DMS153 treated with DMSO at 0.1 percent for 48 hours (cell line): ENCODE results near the gene BNC2.

Experiments used
- DNase-seq: peaks from one replicate; lab custom pipeline; 2025; ENCODE audit not compliant: unreplicated experiment; lab: John Stamatoyannopoulos, UW

The BNC2 gene

GRCh38 chr9:16869882-16870595 lies 431 bp downstream of the BNC2 start:
- DNase-seq, result no peak

- DNase-seq, result no peak
Observed at GRCh38 chr9:16869131-16869881, 1.2 kb downstream of the BNC2 start.

DNA sequence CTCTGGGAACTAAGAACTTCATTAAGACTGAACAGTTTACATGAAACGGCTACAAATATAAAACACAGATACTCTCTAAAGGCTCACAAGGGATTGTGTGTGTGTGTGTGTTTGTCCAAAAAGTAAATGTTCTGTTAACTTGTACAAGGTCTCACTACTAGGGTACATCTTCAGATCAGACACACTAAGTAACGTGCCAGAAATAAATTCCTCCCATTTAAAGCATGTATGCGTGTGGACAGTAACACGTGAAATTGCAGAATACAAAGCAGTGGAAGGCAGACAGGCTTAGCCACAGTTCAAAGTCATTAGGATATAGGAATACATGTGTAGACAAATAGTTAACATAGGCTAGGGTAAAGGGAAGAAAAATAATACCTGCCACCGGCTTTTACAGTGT lies 1.8 kb downstream of the BNC2 start:
- no peak for DNase-seq

GRCh38 chr9:16867576-16868311 lies 2.7 kb downstream of the BNC2 start:
- no peak for DNase-seq

DNA sequence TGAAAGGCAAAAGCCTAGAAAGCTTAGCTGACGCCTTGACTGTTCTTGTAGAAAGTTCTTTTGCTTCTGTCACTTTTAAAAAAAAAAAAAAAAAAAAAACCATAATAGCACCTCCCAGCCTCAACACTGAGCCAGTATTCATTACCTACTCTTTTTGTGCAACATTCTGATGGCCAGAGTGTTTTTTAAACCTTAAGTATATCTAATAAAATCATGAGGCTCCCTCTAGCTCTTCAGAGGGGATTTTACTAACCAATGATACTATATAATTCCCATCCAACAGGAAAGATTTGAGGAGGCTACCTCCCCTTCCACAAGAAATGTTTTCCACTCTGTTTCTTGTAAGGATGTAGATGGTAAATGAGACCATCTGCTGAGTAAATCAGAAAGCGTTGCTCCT lies 3.9 kb downstream of the BNC2 start:
- DNase-seq, result no peak

DNA sequence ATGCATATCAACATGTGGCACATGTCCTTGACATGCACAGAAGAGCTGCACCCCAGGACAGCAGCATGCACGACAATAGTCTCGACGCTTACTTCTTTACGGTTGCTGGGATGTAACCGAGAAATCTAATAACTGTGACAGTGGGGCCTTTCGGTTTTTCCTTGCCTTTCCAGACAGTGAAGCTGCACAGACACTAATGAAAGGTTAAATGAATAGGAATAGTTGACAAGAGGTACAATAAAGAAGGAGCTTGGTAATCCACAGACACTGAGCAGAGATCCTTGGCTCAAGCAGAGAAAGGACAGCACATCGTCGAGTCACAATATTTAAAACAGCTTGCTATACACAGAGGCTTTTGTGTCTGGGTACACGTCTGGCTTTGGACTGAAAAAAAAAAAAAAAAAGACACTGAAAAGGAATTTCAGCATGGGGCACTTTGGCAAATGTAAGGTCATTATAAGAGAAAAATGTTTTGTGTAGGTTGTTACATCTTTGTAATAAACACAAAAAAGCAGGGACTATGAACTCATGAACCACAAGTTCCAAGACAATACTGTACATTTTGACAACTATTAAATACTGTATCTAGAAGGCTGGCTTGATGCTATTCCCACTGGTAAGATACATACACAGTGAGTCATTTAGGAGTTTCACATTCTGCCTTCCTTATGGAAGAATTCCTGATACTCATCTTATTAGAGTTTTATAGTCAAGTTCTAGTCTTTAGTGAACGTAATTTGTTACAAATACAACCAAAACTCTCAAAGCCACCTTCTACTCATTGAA lies 5.6 kb downstream of the BNC2 start:
- DNase-seq, result no peak

- DNase-seq, result no peak
Observed at GRCh38 chr9:16848179-16848578, 22.3 kb downstream of the BNC2 start.

DNA sequence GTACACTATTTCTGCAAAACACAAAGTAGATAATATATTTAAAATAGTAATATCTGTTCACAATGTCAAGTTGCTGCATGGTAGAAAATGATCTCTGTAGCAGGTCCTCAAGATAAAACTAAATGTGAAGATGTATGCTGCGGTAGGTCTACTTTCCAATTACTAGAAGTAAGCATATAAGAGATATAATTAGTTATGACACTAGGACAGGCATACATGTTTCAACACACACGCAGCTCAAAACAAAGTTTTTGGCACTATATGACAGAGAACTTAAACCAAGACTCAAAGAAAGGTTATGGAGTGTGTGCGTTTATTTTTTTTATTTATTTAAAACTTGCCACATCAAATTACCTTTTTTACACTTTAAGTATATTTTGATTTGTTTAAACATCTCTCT lies 23.5 kb downstream of the BNC2 start:
- no peak for DNase-seq

DNA sequence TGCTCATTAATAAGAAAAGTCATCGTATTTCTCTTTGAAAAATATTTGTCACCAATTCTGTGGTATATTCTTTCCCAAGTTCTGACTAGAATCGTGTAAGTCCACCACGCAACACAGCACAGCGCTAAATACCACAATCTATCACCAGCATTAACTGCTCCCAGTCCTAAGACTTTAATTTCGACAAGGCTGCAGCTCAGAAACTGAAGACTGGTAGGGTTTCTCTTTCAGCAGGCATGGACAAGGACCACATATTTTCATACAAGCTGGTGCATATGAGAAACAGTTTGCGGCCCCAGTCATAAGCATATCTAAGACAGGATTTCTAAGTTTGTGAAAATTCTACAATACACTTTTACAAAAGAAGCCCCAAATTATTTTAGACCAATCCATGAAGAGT lies 24.1 kb downstream of the BNC2 start:
- DNase-seq, result no peak

- DNase-seq, result no peak
Observed at GRCh38 chr9:16834817-16835216, 35.7 kb downstream of the BNC2 start.

DNA sequence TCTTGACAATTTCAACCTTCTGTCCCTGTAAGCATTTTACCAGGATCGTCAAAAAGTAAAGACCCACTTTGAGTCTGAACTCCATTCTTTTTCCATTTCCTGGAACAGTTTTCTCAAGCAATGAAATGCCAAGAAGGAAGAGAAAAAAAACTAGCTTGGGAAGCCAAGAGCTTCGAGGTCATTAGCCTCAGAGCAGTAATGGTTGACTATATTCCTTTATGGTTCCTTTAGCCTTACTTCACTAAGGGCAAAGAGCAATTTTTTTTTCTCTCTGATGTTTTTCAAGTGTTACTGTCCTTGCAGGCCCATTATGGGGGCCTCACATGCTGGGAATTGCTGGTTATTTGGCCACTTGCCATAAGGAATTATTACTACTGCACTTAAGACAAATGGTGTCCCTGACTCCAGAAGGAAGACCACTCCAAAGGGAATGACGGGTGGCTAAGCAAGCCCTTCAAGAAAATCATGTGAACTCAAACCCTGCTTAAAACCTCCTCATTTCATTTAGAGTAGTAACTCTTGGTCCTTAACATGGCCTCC lies 37.1 kb downstream of the BNC2 start:
- no peak for DNase-seq

DNA sequence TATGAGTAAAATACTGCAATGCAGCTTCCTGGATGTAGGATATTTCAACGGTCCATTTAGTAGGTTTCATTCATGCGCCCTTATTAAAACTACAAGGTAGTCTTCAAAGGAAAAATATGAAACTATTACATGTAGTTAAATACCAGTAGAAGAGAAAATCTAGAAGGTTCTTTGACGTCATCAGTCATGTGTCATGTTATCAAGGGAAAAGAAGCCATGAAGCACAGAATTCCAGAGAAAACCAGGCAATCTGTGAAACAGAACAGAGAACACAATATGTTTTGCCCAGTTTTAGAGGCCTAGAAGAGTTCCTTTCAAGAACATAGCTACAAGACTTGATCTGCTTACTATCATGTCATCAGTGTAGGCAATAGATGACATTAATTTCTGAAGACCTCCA lies 38.4 kb downstream of the BNC2 start:
- no peak for DNase-seq

DNA sequence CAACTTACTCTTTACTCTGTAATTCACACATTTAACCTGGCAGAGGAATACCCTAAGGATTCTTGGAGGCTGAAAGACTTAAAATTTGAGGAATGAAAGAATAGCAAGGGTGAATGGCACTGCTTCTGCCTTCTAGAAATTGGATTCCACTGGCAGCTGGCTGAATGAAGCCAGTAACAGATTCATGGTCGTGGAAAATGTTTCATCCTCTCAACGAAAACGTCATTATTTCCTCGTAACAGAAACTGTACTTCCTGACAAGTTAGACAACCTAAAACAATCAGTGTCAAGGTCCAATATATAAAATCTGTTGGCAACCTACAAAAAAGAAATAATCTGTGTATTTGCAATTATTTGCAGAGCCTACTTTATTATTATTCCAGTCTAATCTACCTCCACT lies 39.7 kb downstream of the BNC2 start:
- DNase-seq, result no peak

DNA sequence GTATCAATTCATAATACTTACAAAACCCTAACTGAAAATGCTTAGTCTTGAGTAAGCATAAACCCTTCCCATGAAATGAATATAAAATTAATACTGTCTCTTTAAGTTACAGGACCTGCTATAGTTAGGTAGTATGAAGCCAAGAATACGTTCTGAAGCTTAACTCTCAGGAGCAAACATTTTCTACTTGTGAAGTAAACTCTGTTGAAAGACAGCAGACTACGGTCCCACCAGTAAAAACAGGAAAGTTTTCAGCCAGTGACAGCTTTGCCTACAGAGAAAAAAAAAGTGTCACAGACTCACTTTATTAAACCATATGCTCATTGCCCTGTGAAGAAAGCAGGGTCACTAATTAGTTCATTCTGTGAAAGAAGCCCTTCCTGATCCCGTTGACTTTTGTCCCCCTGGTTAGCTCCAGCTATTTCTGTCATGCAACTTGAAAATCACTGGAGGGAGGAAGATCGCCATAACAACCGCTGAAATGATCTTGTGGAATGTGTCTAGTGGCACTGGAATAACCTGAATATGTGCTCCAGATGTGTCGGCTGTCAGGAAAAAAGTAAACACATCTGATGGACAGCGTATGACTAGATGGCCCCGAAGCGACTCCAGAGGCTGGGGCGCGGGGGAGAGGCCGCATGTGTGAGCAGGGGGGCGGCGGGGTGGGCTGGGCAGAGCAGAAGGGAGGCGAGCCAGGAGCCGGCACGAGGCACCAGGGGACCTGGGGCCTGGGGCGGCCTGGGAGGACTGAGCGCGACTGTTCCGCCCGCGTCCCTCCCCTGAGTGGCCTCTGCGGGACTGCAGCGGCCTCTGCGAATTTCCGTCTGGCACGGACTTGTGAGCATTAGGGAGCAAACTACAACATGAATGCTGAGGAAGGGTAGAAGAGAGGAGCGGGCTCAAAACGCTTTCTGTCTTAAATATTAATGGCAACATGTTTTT lies 41.9 kb downstream of the BNC2 start:
- DNase-seq, result no peak

- no peak for DNase-seq
Observed at GRCh38 chr9:16825971-16826625, 44.4 kb downstream of the BNC2 start.

DNA sequence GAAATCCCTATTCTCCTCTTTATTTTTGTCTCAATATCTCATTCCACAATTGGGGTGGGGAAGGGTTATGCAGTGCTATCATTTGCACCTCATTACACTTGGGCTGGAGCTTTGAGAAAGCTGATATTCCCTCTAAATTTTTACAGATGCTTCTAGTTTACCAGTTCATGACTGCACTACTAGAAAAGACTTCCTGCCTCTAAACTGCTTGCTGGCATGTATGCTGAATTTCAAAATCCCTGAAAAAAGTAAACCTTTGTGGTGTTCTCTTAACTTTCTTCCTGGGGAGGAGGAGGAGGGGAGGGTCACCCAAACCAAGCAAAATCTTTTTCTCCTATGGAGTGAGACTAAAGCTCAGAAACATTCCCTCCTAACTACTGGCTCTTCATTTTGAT lies 45.1 kb downstream of the BNC2 start:
- no peak for DNase-seq

DNA sequence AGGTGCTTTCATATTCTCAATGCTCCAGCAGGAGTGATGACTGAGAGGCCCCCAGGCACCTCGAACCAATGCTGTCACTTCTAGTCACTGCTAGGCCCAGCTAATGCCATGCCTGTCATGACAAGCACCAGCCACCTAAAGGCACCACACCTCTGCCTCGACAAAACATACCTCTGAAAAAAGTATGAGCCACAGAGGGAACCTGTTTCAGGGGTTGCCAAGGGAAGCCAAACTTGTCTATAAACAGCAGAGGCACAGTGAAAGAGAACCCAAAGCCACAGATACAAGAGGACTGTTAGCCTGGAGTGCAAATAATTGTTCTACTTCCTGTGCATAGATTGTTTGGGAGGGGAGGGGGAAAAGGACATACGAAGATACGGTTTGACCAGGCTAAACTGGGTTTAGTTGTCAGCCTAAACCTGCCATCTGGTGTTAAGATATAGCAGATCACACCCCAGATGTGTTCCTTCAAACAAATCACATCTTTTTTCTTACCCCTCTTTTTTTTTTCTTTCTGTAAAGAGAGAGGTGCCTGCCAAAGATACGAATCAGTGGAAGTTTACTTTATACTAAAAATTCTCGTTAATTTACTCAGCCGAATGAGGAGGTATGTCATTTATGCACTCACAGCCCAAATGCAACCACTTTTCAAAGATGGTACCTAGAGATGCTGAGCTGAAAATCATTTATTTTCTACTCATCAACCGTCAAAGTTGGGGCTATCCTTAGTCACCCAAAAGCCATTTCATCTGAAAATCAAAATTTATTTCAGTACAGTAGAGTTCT lies 45.7 kb downstream of the BNC2 start:
- peak; percentile 92 for DNase-seq

- DNase-seq, result no peak
Observed at GRCh38 chr9:16823906-16824305, 46.6 kb downstream of the BNC2 start.

DNA sequence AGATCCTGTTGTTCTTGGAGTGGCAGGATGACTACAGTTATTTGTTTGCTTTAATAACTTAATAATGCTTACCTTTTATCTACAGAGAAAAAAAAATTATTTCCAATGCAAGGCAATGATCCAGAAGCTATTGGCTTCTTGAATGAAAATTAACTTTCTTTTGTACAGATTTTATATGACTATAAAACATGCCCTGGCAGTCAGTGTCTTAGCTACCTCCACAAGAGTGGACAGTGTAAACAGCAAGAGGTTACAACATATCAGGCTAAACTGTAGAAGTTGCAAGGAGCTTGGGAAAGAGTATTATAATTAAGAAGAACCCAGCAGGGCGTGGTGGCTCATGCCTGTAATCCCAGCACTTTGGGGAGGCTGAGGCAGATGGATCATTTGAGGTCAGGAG lies 49.1 kb downstream of the BNC2 start:
- no peak for DNase-seq
